Lung (tissue), 12 donors: ENCODE results near the gene RELT. TPM values are rescaled to one million over a fixed set of nuclear protein-coding genes. Genes with fewer than 3 reads are reported as not detected.

Source experiments
- ATAC-seq: fragments of 200-7000 bp; cut with Tn5 transposase; one replicate; pipeline ENCODE4 v1.9.1; 2020; ENCODE audit warnings: moderate number of reproducible peaks; ENCODE audit not compliant: insufficient read depth, low FRiP score
- DNase-seq, 3 donors: peaks; one replicate each; pipeline ENCODE4 v3.0.0-alpha.2; 2013 to 2017
- H3K27ac ChIP-seq, 2 donors: one replicate each; pipeline ENCODE4 v1.5.1; 2013; ENCODE audit warnings: mild to moderate bottlenecking in 2 of 2, moderate library complexity in 2 of 2, control low read depth in 1 of 2, inconsistent platforms in 1 of 2, low read depth in 1 of 2, low read length in 1 of 2
- H3K27me3 ChIP-seq, 3 donors: one replicate each; pipeline ENCODE4 v1.5.1; 2013; ENCODE audit warnings: low read length in 2 of 3; ENCODE audit not compliant: control insufficient read depth in 3 of 3, insufficient read depth in 3 of 3
- H3K36me3 ChIP-seq, 4 donors: one replicate each; pipeline ENCODE4 v1.5.1; 2013; ENCODE audit warnings: low read length in 4 of 4, mild to moderate bottlenecking in 1 of 4, moderate library complexity in 1 of 4; ENCODE audit not compliant: control insufficient read depth in 4 of 4, insufficient read depth in 4 of 4
- H3K4me1 ChIP-seq, 5 donors: one replicate each; pipeline ENCODE4 v1.5.1; 2013; ENCODE audit warnings: low read length in 5 of 5, mild to moderate bottlenecking in 2 of 5, moderate library complexity in 1 of 5; ENCODE audit not compliant: control insufficient read depth in 5 of 5, insufficient read depth in 5 of 5
- H3K4me3 ChIP-seq: one replicate; pipeline ENCODE4 v1.5.1; 2013; ENCODE audit warnings: mild to moderate bottlenecking, control low read depth, moderate library complexity
- H3K9ac ChIP-seq, 2 donors: one replicate each; pipeline ENCODE4 v1.5.1; 2013; ENCODE audit warnings: low read length in 2 of 2, control low read depth in 1 of 2; ENCODE audit not compliant: insufficient read depth in 1 of 2
- H3K9me3 ChIP-seq, 4 donors: one replicate each; pipeline ENCODE4 v1.5.1; 2013; ENCODE audit warnings: low read length in 3 of 4, mild to moderate bottlenecking in 1 of 4, moderate library complexity in 1 of 4; ENCODE audit not compliant: control insufficient read depth in 4 of 4, insufficient read depth in 3 of 4
- CTCF ChIP-seq: IDR thresholded peaks from 2 replicates; pipeline ENCODE4 v1.5.1; 2012; ENCODE audit warnings: mild to moderate bottlenecking; ENCODE audit errors: control extremely low read depth, extremely low read depth
- WGBS, 2 donors: extraction: QIAGEN DNeasy Blood & Tissue Kit; methylation state at CpG; one replicate each; pipeline ENCODE4 v1.1.7; 2013; 5-methylcytosine and 5-hydroxymethylcytosine counted together
- polyA plus RNA-seq, 2 donors: library from polyadenylated mRNA; stranded (reverse); fragments of 200-250 nt; gene quantifications; one replicate each; pipeline ENCODE4 v1.2.1, GENCODE V29; 2013
- total RNA-seq, 2 donors: library from RNA; depleted of rRNA in 1 of 2; stranded (reverse); fragments of >200 nt in 1 of 2; gene quantifications; one replicate each; pipeline ENCODE4 v1.2.1, GENCODE V29; 2014 to 2021
- donor health status: control.
- donor health status: control.
- donor health status: Bipolar disorder and iron deficiency.
- donor health status: healthy.
- donor health status: DM: yes; HTN: yes; CAD: no.

Gene RELT
- total and polyA plus RNA-seq, 4 donors, result 6.0 to 25.4 (median 16.1) TPM

GRCh38 chr11:73392108-73393010 is 16.2 kb downstream of the RELT start:
- ATAC-seq (no peak), DNase-seq (no peak)
- Histone ChIP-seq H3K4me1 (peaks cover 0 to 12% (median 10%) of the 10 kb centered on the region in 5 donors), H3K27me3 (no peaks in the 10 kb centered on the region), H3K27ac (no peak overlapping the region), H3K9me3 (no peaks in the 10 kb centered on the region), H3K9ac (no peak overlapping the region), H3K36me3 (peaks cover 0 to 8% (median 0%) of the 10 kb centered on the region in 4 donors), H3K4me3 (no peak overlapping the region)
- 93% methylated on average over 29 to 31 of the region's 31 CpGs for WGBS, 2 donors
- no peak for TF ChIP-seq CTCF

GRCh38 chr11:73393011-73393380 is 16.8 kb downstream of the RELT start:
- Histone ChIP-seq H3K27me3 (no peaks in the 10 kb centered on the region), H3K9ac (no peak overlapping the region), H3K4me3 (no peak overlapping the region), H3K27ac (no peak overlapping the region), H3K36me3 (peaks cover 0 to 8% (median 0%) of the 10 kb centered on the region in 4 donors), H3K4me1 (peaks cover 0 to 7% (median 3%) of the 10 kb centered on the region in 5 donors), H3K9me3 (no peaks in the 10 kb centered on the region)
- 69 to 80% methylated on average over 7 of the region's 7 CpGs for WGBS, 2 donors
- DNase-seq (no peak), ATAC-seq (no peak)
- TF ChIP-seq CTCF, result no peak

- Histone ChIP-seq H3K27me3 (no peaks in the 10 kb centered on the region), H3K9me3 (no peaks in the 10 kb centered on the region), H3K4me1 (peaks cover 0 to 4% (median 0%) of the 10 kb centered on the region in 5 donors), H3K27ac (no peak overlapping the region), H3K4me3 (no peak overlapping the region), H3K9ac (no peak overlapping the region), H3K36me3 (peaks cover 0 to 8% (median 0%) of the 10 kb centered on the region in 4 donors)
- TF ChIP-seq CTCF, result peak; percentile 77
- ATAC-seq (peak; percentile 79), DNase-seq (peak; percentile 72 to 78 (median 75))
- WGBS, 2 donors, result 81 to 82% methylated on average over 16 of the region's 16 CpGs
Measured at GRCh38 chr11:73393479-73394415, 17.5 kb downstream of the RELT start.
